Common myeloid progenitor, CD34-positive (primary cell): ENCODE results near the gene NR2F2.

Experiments used
- CTCF ChIA-PET: fragments of 350-600 bp; sonication (Branson Sonifier 250); formaldehyde crosslinking; loops from one replicate; lab custom pipeline; 2021; ENCODE audit warnings: antibody characterized with exemption; lab: Charles Lee
- POLR2A ChIA-PET: fragments of 350-600 bp; sonication (Branson Sonifier 250); formaldehyde crosslinking; loops from one replicate; lab custom pipeline; 2021; ENCODE audit warnings: antibody characterized with exemption; lab: Charles Lee
- DNase-seq, 3 donors: peaks; one replicate each; pipeline versions ENCODE4 v3.0.0 to v3.0.0-alpha.2; 2013
- H3K27ac ChIP-seq, 2 experiments: 1 replicate in 1 of 2; 2 replicates in 1 of 2; pipeline ENCODE4 v1.7.0; 2013; ENCODE audit warnings: inconsistent platforms in 2 of 2, low read length in 2 of 2, mild to moderate bottlenecking in 2 of 2, low read depth in 1 of 2, moderate library complexity in 1 of 2; ENCODE audit not compliant: severe bottlenecking in 2 of 2, insufficient read depth in 1 of 2, poor library complexity in 1 of 2
- H3K27me3 ChIP-seq, 5 experiments: replicated peaks in 2 of 5; 1 replicate in 3 of 5; 2 replicates in 2 of 5; pipeline versions ENCODE4 v1.6.1 to v1.7.0; 2013; ENCODE audit warnings: low read length in 4 of 5, mild to moderate bottlenecking in 2 of 5, moderate library complexity in 2 of 5, inconsistent platforms in 1 of 5; ENCODE audit not compliant: insufficient read depth in 5 of 5, control insufficient read depth in 4 of 5
- H3K36me3 ChIP-seq, 4 experiments: 1 replicate in 2 of 4; 2 replicates in 2 of 4; pipeline versions ENCODE4 v1.6.1 to v1.7.0; 2013; ENCODE audit warnings: low read length in 3 of 4, control low read depth in 1 of 4, mild to moderate bottlenecking in 1 of 4; ENCODE audit not compliant: control insufficient read depth in 4 of 4, insufficient read depth in 4 of 4
- H3K4me1 ChIP-seq, 4 experiments: 1 replicate in 3 of 4; 2 replicates in 1 of 4; pipeline versions ENCODE4 v1.6.1 to v1.7.1; 2013; ENCODE audit warnings: low read length in 3 of 4, mild to moderate bottlenecking in 3 of 4, control low read depth in 1 of 4, inconsistent platforms in 1 of 4, moderate library complexity in 1 of 4; ENCODE audit not compliant: control insufficient read depth in 4 of 4, insufficient read depth in 4 of 4; ENCODE audit errors: control extremely low read depth in 1 of 4
- H3K4me3 ChIP-seq, 7 experiments: 1 replicate in 4 of 7; 2 replicates in 3 of 7; pipeline versions ENCODE4 v1.5.1 to v1.7.0; 2013; ENCODE audit warnings: mild to moderate bottlenecking in 7 of 7, low read length in 6 of 7, moderate library complexity in 6 of 7, inconsistent platforms in 2 of 7, low read depth in 2 of 7, control low read depth in 1 of 7; ENCODE audit not compliant: insufficient read depth in 4 of 7, control insufficient read depth in 1 of 7; ENCODE audit errors: extremely low read depth in 1 of 7
- H3K9me3 ChIP-seq, 5 experiments: 1 replicate in 4 of 5; 2 replicates in 1 of 5; pipeline versions ENCODE4 v1.6.1 to v1.7.1; 2013; ENCODE audit warnings: low read length in 4 of 5, mild to moderate bottlenecking in 2 of 5, inconsistent platforms in 1 of 5, low read depth in 1 of 5, moderate library complexity in 1 of 5; ENCODE audit not compliant: control insufficient read depth in 4 of 5, insufficient read depth in 2 of 5; ENCODE audit errors: control extremely low read depth in 1 of 5
- WGBS: methylation state at CpG from one replicate; pipeline ENCODE4 v1.1.5; 2013; ENCODE audit not compliant: insufficient coverage; 5-methylcytosine and 5-hydroxymethylcytosine counted together

The NR2F2 gene

GRCh38 chr15:96331945-96332636 lies 1.6 kb downstream of the NR2F2 start:
- peak overlapping the region in 1 of 2 experiments; percentile 58 for H3K27ac ChIP-seq
- no peak overlapping the region for H3K4me3 ChIP-seq
- ChIA-PET POLR2A (no interaction called here), CTCF (no interaction called here)
- peaks cover 0 to 17% (median 11%) of the 10 kb centered on the region in 4 experiments for H3K4me1 ChIP-seq
- peaks cover 0 to 8% (median 6%) of the 10 kb centered on the region in 5 experiments for H3K9me3 ChIP-seq
- peaks cover 30 to 96% (median 52%) of the 10 kb centered on the region in 5 experiments for H3K27me3 ChIP-seq
- no peak for DNase-seq
- no peaks in the 10 kb centered on the region for H3K36me3 ChIP-seq
- 9% methylated on average over 58 of the region's 70 CpGs for WGBS

- Histone ChIP-seq H3K36me3 (no peaks in the 10 kb centered on the region), H3K27ac (peak overlapping the region in 1 of 2 experiments; percentile 14), H3K9me3 (peaks cover 0 to 8% (median 6%) of the 10 kb centered on the region in 5 experiments), H3K4me3 (peak overlapping the region; percentile 3 to 62 (median 28)), H3K4me1 (peaks cover 0 to 17% (median 11%) of the 10 kb centered on the region in 4 experiments), H3K27me3 (peaks cover 28 to 96% (median 53%) of the 10 kb centered on the region in 5 experiments)
- ChIA-PET POLR2A (no interaction called here), CTCF (no interaction called here)
- 8% methylated on average over 2 of the region's 12 CpGs for WGBS
- DNase-seq = no peak
Measured at GRCh38 chr15:96332637-96333121, 2.2 kb downstream of the NR2F2 start.

- CTCF ChIA-PET = no interaction called here
- Histone ChIP-seq H3K27me3 (peaks cover 23 to 96% (median 57%) of the 10 kb centered on the region in 5 experiments), H3K4me1 (peaks cover 0 to 17% (median 11%) of the 10 kb centered on the region in 4 experiments), H3K27ac (no peak overlapping the region), H3K9me3 (peaks cover 0 to 8% (median 6%) of the 10 kb centered on the region in 5 experiments), H3K36me3 (no peaks in the 10 kb centered on the region), H3K4me3 (peak overlapping the region; percentile 3 to 62 (median 28))
- no peak for DNase-seq
- WGBS = 3% methylated on average over 52 of the region's 67 CpGs
- POLR2A ChIA-PET = no interaction called here
Measured at GRCh38 chr15:96333131-96334016, 2.9 kb downstream of the NR2F2 start.

GRCh38 chr15:96334017-96334704 lies 3.7 kb downstream of the NR2F2 start:
- WGBS = 16% methylated on average over 47 of the region's 49 CpGs

GRCh38 chr15:96334705-96335410 lies 4.4 kb downstream of the NR2F2 start:
- ChIA-PET CTCF (interaction anchor here (0.8 kb wide), 1 partner anchor 11 kb away, joined by 3 read pairs; no protein-coding TSS in a partner anchor), POLR2A (no interaction called here)
- DNase-seq = no peak
- H3K27ac ChIP-seq = no peak overlapping the region
- peaks cover 0 to 16% (median 11%) of the 10 kb centered on the region in 4 experiments for H3K4me1 ChIP-seq
- no peak overlapping the region for H3K4me3 ChIP-seq
- no peaks in the 10 kb centered on the region for H3K36me3 ChIP-seq
- H3K27me3 ChIP-seq = peaks cover 15 to 96% (median 51%) of the 10 kb centered on the region in 5 experiments
- peaks cover 0 to 8% (median 6%) of the 10 kb centered on the region in 5 experiments for H3K9me3 ChIP-seq
- 56% methylated on average over 3 of the region's 5 CpGs for WGBS

More at GRCh38 chr15:96334017-96334704, 3.7 kb downstream of the NR2F2 start:
- peaks cover 16 to 96% (median 50%) of the 10 kb centered on the region in 5 experiments for H3K27me3 ChIP-seq
- H3K27ac ChIP-seq = no peak overlapping the region
- H3K36me3 ChIP-seq = no peaks in the 10 kb centered on the region
- H3K4me1 ChIP-seq = peaks cover 0 to 17% (median 11%) of the 10 kb centered on the region in 4 experiments
- no peak overlapping the region for H3K4me3 ChIP-seq
- ChIA-PET CTCF (no interaction called here), POLR2A (no interaction called here)
- DNase-seq = no peak
- peaks cover 0 to 8% (median 6%) of the 10 kb centered on the region in 5 experiments for H3K9me3 ChIP-seq

- Histone ChIP-seq H3K9me3 (peaks cover 0 to 8% (median 6%) of the 10 kb centered on the region in 5 experiments), H3K27ac (no peak overlapping the region), H3K36me3 (no peaks in the 10 kb centered on the region), H3K4me1 (peaks cover 0 to 11% (median 7%) of the 10 kb centered on the region in 4 experiments), H3K4me3 (no peak overlapping the region), H3K27me3 (peaks cover 19 to 97% (median 56%) of the 10 kb centered on the region in 5 experiments)
- CTCF ChIA-PET = interaction anchor here (0.8 to 1.8 kb wide), 2 partner anchors 8 to 10 kb away, joined by 3 to 7 read pairs; no protein-coding TSS in a partner anchor
- no peak for DNase-seq
- POLR2A ChIA-PET = no interaction called here
- WGBS = 0% methylated on average over 2 of the region's 6 CpGs
Measured at GRCh38 chr15:96335411-96336024, 5.0 kb downstream of the NR2F2 start.
